Ascending aorta (tissue), 2 donors: ENCODE measurements around the gene GADD45B. TPM values are rescaled to one million over a fixed set of nuclear protein-coding genes. Genes with fewer than 3 reads are reported as not detected.
A peak's percentile ranks its signal among the peaks of the same experiment; 100 is the strongest.
"Not testable (repeated sequence)": the region's sequence is repeated elsewhere in the genome, so short reads cannot be mapped to it uniquely, and the experiment has no call there.

Experiments
- DNase-seq, 2 donors: peaks; one replicate each; pipeline ENCODE4 v3.0.0-alpha.2; 2019; ENCODE audit warnings: low spot score in 2 of 2
- H3K27ac ChIP-seq, 2 donors: fragments of 200-600 bp; sonication (generic); one replicate each; pipeline ENCODE4 v1.5.1; 2016 to 2017; ENCODE audit warnings: mild to moderate bottlenecking in 1 of 2
- H3K27me3 ChIP-seq: fragments of 200-600 bp; sonication (generic); one replicate; pipeline ENCODE4 v1.5.1; 2017
- H3K36me3 ChIP-seq, 2 donors: fragments of 200-600 bp; sonication (generic); one replicate each; pipeline ENCODE4 v1.5.1; 2016
- H3K4me1 ChIP-seq, 2 donors: fragments of 200-600 bp; sonication (generic); one replicate each; pipeline ENCODE4 v1.5.1; 2016 to 2017; ENCODE audit warnings: mild to moderate bottlenecking in 1 of 2
- H3K4me3 ChIP-seq, 2 donors: fragments of 200-600 bp; sonication (generic); one replicate each; pipeline ENCODE4 v1.5.1; 2016 to 2017; ENCODE audit warnings: mild to moderate bottlenecking in 1 of 2
- H3K9me3 ChIP-seq, 2 donors: fragments of 200-600 bp; sonication (generic); one replicate each; pipeline ENCODE4 v1.5.1; 2016
- CTCF ChIP-seq, 3 experiments: fragments of 200-600 bp in 2 of 3; fragments of 450-650 bp in 1 of 3; sonication (generic) in 2 of 3; IDR thresholded peaks; one replicate each; pipeline ENCODE4 v1.5.1; 2016 to 2019; ENCODE audit warnings: antibody characterized with exemption in 3 of 3, mild to moderate bottlenecking in 1 of 3, moderate library complexity in 1 of 3
- intact Hi-C: fragments of 100-400 bp; cut with DNase I; formaldehyde crosslinking; loops from one replicate; pipeline ENCODE4 v1.15.1; 2023
- total RNA-seq: library from RNA; depleted of rRNA; stranded (reverse); fragments of >200 nt; gene quantifications from one replicate; pipeline ENCODE4 v1.1.0, GENCODE V29; 2016

Gene GADD45B
- total RNA-seq, 1 donor from 2014 or later, result 514 TPM

GRCh38 chr19:2512523-2513431 is 36.9 kb downstream of the GADD45B start:
- Histone ChIP-seq H3K27me3 (no peaks in the 10 kb centered on the region), H3K9me3 (no peaks in the 10 kb centered on the region), H3K36me3 (no peaks in the 10 kb centered on the region), H3K27ac (no peak overlapping the region), H3K4me3 (no peak overlapping the region), H3K4me1 (no peaks in the 10 kb centered on the region)
- no peak for DNase-seq
- TF ChIP-seq CTCF (IDR thresholded peaks at IDR 0.05), result no peak
- intact Hi-C loops, result no loop called here

- H3K4me1 ChIP-seq, result peaks cover 0 to 4% of the 10 kb centered on the region in 2 donors
- H3K27ac ChIP-seq, result no peak overlapping the region
- H3K36me3 ChIP-seq, result no peaks in the 10 kb centered on the region
- TF ChIP-seq CTCF (IDR thresholded peaks at IDR 0.05), result no peak
- DNase-seq, result no peak
- no peaks in the 10 kb centered on the region for H3K27me3 ChIP-seq
- no peaks in the 10 kb centered on the region for H3K9me3 ChIP-seq
- H3K4me3 ChIP-seq, result no peak overlapping the region
- intact Hi-C loops, result no loop called here
Measured at GRCh38 chr19:2514981-2515518, 39.1 kb downstream of the GADD45B start.

- intact Hi-C loops, result no loop called here
- Histone ChIP-seq H3K27me3 (no peaks in the 10 kb centered on the region), H3K4me1 (peaks cover 0 to 4% of the 10 kb centered on the region in 2 donors)
Measured at GRCh38 chr19:2516727-2517126, 40.8 kb downstream of the GADD45B start.

GRCh38 chr19:2517881-2518601 is 42.1 kb downstream of the GADD45B start:
- no peak for DNase-seq
- H3K27me3 ChIP-seq, result no peaks in the 10 kb centered on the region
- intact Hi-C loops, result no loop called here
- no peaks in the 10 kb centered on the region for H3K9me3 ChIP-seq
- no peaks in the 10 kb centered on the region for H3K36me3 ChIP-seq
- H3K27ac ChIP-seq, result no peak overlapping the region
- peak in 1 of 3 experiments; percentile 19 for TF ChIP-seq CTCF (IDR thresholded peaks at IDR 0.05)
- peaks cover 0 to 7% of the 10 kb centered on the region in 2 donors for H3K4me1 ChIP-seq
- no peak overlapping the region for H3K4me3 ChIP-seq

More at GRCh38 chr19:2516727-2517126, 40.8 kb downstream of the GADD45B start:
- no peak for TF ChIP-seq CTCF (IDR thresholded peaks at IDR 0.05)
- Histone ChIP-seq H3K27ac (no peak overlapping the region), H3K4me3 (no peak overlapping the region), H3K9me3 (no peaks in the 10 kb centered on the region), H3K36me3 (no peaks in the 10 kb centered on the region)
- no peak for DNase-seq

- H3K36me3 ChIP-seq, H3K27ac ChIP-seq, H3K4me3 ChIP-seq, intact Hi-C loops, H3K27me3 ChIP-seq, H3K9me3 ChIP-seq, DNase-seq: not testable (repeated sequence)
- H3K4me1 ChIP-seq, result peaks cover 0 to 12% of the 10 kb centered on the region in 2 donors
Measured at GRCh38 chr19:2518856-2519255, 42.9 kb downstream of the GADD45B start.

GRCh38 chr19:2519482-2519881 is 43.6 kb downstream of the GADD45B start:
- no peak for TF ChIP-seq CTCF (IDR thresholded peaks at IDR 0.05)
- H3K36me3 ChIP-seq, result no peaks in the 10 kb centered on the region
- no peak overlapping the region for H3K4me3 ChIP-seq
- H3K4me1 ChIP-seq, result peaks cover 5 to 18% of the 10 kb centered on the region in 2 donors
- no peak for DNase-seq
- no peaks in the 10 kb centered on the region for H3K27me3 ChIP-seq
- intact Hi-C loops, result no loop called here
- H3K27ac ChIP-seq, result no peak overlapping the region
- no peaks in the 10 kb centered on the region for H3K9me3 ChIP-seq
